Osteocyte (in vitro differentiated cells): ENCODE results near the gene TMEM147. TPM values are rescaled to one million over a fixed set of nuclear protein-coding genes. Genes with fewer than 3 reads are reported as not detected.

Experiments used
- DNase-seq: peaks from one replicate; pipeline ENCODE4 v3.0.0; 2021; ENCODE audit warnings: mixed read lengths; ENCODE audit not compliant: unreplicated experiment; ENCODE audit errors: extremely low spot score
- H3K27ac Mint-ChIP-seq: one replicate; pipeline ENCODE4 v1.8.0; 2021; ENCODE audit warnings: mild to moderate bottlenecking, mixed read lengths; ENCODE audit not compliant: unreplicated experiment
- H3K27me3 Mint-ChIP-seq: one replicate; pipeline ENCODE4 v1.8.0; 2021; ENCODE audit warnings: mixed read lengths; ENCODE audit not compliant: unreplicated experiment
- H3K36me3 Mint-ChIP-seq: one replicate; pipeline ENCODE4 v1.8.0; 2021; ENCODE audit warnings: mixed read lengths; ENCODE audit not compliant: unreplicated experiment
- H3K4me1 Mint-ChIP-seq: one replicate; pipeline ENCODE4 v1.8.0; 2021; ENCODE audit warnings: mixed read lengths; ENCODE audit not compliant: unreplicated experiment
- H3K4me3 Mint-ChIP-seq: one replicate; pipeline ENCODE4 v1.8.0; 2021; ENCODE audit warnings: mild to moderate bottlenecking, moderate library complexity, mixed read lengths; ENCODE audit not compliant: unreplicated experiment
- H3K9me3 Mint-ChIP-seq: one replicate; pipeline ENCODE4 v1.8.0; 2021; ENCODE audit warnings: mixed read lengths; ENCODE audit not compliant: unreplicated experiment
- CTCF ChIP-seq: fragments of 200-600 bp; sonication (generic); IDR thresholded peaks from 2 replicates; pipeline ENCODE4 v1.5.0; 2021; ENCODE audit warnings: antibody characterized with exemption, mild to moderate bottlenecking, moderate library complexity
- total RNA-seq: library from RNA; stranded (reverse); gene quantifications from 2 replicates; pipeline ENCODE4 v1.2.1, GENCODE V29; 2021

TMEM147 gene
- total RNA-seq, 1 donor from 2014 or later, result 110 TPM

- DNase-seq, result no peak
- H3K4me3 Mint-ChIP-seq, result no peak overlapping the region
- H3K4me1 Mint-ChIP-seq, result no peaks in the 10 kb centered on the region
- no peak overlapping the region for H3K27ac Mint-ChIP-seq
- peaks cover 10% of the 10 kb centered on the region for H3K9me3 Mint-ChIP-seq
- TF ChIP-seq CTCF, result no peak
- H3K36me3 Mint-ChIP-seq, result no peaks in the 10 kb centered on the region
- peaks cover 14% of the 10 kb centered on the region for H3K27me3 Mint-ChIP-seq
Observed at GRCh38 chr19:35571406-35571965, 26.1 kb downstream of the TMEM147 start.

DNA sequence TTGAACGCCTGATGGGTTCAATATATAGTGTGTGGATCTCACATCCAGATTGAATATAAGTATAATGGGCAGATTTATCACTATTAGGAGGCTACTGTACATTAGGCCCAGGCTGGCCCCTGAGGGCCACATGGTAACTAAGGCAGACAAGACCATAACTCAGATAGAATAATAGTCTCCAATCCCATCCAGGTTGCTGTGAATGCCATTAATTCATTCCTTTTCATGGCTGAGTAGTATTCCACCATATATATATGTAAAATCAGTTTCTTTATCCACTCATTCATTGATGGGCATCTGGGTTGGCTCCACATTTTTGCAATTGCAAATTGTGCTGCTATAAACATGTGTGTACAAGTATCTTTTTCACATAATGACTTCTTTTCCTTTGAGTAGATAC, 32.5 kb downstream of the TMEM147 start:
- Mint-ChIP-seq H3K27me3 (peaks cover 3% of the 10 kb centered on the region), H3K9me3 (peaks cover 21% of the 10 kb centered on the region), H3K36me3 (no peaks in the 10 kb centered on the region), H3K4me3 (no peak overlapping the region), H3K27ac (no peak overlapping the region), H3K4me1 (no peaks in the 10 kb centered on the region)
- TF ChIP-seq CTCF, result no peak
- DNase-seq, result no peak

DNA sequence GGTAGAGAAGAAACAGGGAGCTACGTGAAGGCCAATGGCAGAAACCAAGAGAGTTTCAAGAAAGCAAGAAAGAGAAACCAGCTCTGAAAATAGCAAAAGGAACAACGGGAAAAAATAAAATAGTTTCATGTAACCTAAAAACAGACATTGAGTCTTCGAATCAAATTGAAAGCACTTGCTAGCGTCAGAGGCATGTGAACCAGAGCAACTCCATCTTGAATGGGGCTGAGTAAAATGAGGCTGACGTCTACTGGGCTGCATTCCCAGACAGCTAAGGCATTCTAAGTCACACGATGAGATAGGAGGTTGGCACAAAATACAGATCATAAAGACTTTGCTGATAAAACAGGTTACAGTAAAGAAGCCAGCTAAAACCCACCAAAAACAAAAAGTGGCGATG, 33.3 kb downstream of the TMEM147 start:
- Mint-ChIP-seq H3K4me1 (no peaks in the 10 kb centered on the region), H3K36me3 (no peaks in the 10 kb centered on the region), H3K4me3 (no peak overlapping the region), H3K27me3 (peaks cover 4% of the 10 kb centered on the region), H3K27ac (no peak overlapping the region), H3K9me3 (peaks cover 21% of the 10 kb centered on the region)
- TF ChIP-seq CTCF, result no peak
- DNase-seq, result no peak

GRCh38 chr19:35582760-35583159, 37.3 kb downstream of the TMEM147 start:
- TF ChIP-seq CTCF, result no peak

DNA sequence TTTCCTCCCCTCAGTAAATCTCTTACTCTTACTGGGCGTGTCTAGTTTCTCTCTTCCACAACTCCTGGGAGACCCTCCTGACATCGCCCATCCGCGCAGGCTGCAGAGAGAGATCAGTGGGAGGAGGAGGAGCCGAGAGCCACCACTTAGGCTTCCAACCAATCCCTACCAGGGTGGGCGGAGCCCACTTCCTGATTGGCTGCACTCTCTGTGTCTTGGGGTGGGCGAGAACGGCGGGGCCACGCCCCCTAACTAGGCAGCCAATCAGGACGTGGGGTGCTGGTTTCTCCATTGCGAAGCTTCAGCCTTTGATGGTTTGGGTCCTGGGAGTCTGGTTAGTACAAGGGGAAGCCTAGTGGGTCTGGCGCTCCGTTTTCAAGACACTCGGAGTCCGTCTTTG, 40.4 kb downstream of the TMEM147 start, which contains the start of gene PMIS2:
Gene PMIS2 (plus strand): TSS at position 326 of the 400 bp plus-strand sequence. CDS start 87 bp downstream, outside the sequence.
- Mint-ChIP-seq H3K4me3 (no peak within 1 kb of the TSS), H3K9me3 (peaks cover 4% of the 10 kb centered on the region), H3K27ac (no peak within 1 kb of the TSS), H3K36me3 (no peaks in the 10 kb centered on the region), H3K4me1 (peaks cover 3% of the 10 kb centered on the region), H3K27me3 (peaks cover 24% of the 10 kb centered on the region)
- no peak for DNase-seq
- TF ChIP-seq CTCF, result no peak

More at GRCh38 chr19:35582760-35583159, 37.3 kb downstream of the TMEM147 start:
- Mint-ChIP-seq H3K36me3 (no peaks in the 10 kb centered on the region), H3K4me1 (peaks cover 3% of the 10 kb centered on the region), H3K9me3 (peaks cover 4% of the 10 kb centered on the region), H3K27me3 (peaks cover 20% of the 10 kb centered on the region), H3K27ac (no peak overlapping the region), H3K4me3 (no peak overlapping the region)
- DNase-seq, result no peak
